ENCODE measurements around the gene CRY2.
"Not testable (repeated sequence)": the region's sequence is repeated elsewhere in the genome, so short reads cannot be mapped to it uniquely, and the experiment has no call there.

Gene CRY2

DNA sequence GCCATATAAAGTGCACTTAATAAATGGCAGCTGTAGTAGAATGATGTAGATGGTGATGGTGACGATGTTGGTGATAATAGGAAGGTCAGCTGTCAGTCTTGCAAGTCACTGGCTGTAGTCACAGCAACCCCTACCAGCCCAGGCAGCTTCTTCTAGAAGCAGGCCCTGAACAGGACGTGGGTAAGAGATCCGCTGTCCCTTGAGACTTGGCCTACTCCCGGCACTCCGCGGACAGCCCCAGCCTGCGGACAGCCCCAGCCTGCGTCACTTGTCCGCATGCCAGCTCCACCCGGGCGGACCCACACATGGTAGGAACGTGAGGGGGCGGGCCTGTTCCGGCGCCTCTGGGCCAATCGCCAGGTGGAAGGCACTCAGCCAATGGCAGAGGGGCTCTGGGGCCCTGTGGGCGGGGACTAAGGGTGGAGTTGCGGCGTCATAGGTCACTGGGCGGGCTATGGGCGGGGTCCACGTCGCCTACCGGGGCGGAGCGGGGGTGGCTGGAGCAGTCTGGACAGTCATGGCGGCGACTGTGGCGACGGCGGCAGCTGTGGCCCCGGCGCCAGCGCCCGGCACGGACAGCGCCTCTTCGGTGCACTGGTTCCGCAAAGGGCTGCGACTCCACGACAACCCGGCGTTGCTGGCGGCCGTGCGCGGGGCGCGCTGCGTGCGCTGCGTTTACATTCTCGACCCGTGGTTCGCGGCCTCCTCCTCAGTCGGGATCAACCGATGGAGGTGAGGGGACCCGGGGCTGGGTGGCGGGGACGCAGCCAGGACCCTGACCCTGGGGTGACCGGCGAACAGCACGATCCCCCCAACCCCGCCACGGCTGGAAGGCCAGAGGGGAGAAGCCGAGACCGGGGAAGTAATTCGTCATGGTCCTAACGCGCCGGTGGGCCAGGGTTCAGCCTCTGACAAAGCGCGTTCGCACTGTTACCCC is at the start of gene CRY2:
TSS of gene CRY2 (plus strand) at position 502 of the 937 bp plus-strand sequence. CDS start at position 518, 16 bp downstream.
- peak; percentile 69 for DNase-seq

DNA sequence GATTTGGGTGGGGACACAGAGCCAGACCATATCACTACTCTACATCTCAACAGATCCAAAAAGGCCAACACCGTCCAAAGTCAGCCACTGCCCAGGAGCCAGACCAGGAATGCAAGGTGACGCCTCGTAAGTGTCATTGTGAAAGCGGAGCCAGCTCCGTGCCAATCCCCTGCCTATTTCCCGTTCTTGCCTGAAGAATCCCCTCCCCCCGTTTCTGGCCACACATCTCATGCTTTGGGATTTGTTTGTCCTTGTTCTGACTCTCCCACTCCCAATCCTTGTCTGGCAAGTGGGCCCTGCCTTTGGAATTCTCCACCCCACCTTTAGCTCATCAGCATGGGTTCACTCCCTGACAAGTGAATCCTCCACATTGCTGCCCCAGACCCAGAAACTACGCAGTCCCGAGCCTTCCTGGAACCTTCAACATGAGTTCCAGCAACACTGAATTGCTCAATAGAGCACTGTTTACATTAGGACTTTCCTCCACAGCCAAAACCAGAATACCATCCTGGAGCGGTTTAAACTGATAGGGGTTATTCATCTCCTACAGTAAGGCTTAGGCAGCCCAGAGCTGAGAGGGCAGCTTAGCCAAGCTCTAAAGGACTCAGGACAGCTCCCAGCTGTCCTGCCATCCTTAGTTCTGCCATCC is 48.4 kb upstream of the CRY2 start:
- DNase-seq: no peak

DNA sequence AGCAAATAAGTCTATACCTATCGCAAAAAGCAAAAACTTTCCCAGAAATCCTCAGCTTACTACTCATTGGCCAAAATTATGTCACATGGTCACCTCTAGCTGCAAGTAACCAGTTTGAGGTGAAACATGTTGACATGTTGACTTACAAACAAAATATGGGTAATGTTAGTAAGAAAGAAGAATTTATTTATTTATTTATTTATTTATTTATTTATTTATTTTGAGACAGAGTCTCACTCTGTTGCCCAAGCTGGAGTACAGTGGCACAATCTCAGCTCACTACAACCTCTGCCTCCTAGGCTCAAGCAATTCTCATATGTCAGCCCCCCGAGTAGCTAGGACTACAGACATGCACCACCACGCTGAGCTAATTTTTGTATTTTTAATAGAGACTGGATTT is 47.7 kb upstream of the CRY2 start:
- DNase-seq: no peak

DNA sequence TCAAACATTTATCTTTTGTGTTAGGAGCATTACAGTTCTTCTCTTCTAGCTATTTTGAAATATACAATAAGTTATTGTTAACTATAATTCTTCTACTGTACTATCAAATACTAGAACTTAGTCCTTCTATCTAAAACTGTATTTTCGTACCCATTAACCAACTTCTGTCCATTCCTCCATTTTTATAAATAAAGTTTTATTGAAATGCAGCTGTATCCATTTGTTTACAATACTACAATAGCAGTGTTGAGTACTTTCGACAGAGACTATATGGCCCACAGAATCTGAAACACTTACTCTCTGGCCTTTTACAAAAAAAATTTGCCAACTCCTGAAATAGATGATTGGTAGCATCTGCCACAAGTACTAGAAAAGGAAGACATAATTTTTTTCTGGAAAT is 47.0 kb upstream of the CRY2 start:
- DNase-seq: no peak

DNA sequence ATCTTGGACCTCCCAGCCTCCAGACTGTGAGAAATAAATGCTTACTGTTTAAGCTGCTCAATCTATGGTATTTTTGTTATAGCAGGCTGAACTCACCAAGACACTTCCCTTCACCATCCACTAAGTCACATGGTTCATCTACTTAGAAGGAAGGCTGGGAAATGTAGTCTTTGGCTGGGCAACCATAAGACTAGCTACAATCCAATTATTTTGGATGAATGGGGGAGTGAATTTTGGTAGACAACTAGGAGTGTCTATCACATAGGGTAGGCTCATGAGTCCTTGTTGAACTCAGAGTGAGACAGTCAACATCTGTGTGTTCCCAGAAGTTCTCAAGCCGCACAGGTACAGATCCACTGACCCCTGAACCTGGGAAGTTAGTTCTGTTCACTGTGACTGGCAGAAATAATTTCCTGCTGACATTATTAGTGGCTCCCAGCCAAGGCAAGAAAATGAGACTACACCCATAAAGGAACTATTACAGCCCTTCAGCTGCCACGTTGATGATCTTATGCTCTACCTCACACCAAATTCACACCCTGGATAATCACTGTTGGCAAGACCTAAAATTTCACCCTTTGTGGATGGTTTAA is 45.5 kb upstream of the CRY2 start:
- DNase-seq: no peak

DNA sequence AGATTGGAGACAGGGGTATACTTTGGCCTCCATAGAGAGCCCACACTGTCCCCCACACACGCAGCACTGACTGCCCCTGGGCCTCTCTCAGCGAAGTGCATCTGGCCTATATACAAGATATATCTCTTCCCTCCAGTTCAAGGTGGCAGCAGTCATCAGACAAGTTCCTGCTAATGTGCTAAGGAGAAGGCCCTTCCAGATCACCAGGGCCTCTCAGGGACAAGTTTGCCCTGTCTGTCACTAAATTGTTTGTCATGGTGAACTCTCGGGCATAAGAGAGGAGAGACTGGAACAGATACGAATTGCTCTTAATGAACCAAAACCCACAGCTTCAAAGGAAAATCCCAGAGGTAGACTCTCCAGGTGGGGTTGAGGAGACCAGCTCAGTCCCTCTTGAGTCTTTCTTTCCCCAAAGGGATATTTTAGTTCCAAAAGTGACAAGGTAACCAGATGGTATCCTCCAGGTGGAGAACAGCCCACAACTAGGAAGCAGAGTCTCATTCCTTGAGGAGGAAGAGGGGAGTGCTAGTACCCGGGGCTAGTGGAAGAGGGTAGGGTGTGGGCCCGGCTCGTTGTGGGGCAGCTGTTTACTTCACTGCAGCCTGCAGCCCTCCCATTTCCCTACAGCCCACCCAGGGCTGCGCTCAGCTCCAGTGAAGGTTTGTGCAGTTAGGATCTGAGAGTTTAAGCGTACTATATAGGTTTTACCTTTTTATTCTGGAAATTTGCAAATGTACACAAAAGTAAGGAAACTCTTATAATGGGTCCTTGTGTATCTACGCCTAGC is 44.6 kb upstream of the CRY2 start:
- DNase-seq: no peak

DNA sequence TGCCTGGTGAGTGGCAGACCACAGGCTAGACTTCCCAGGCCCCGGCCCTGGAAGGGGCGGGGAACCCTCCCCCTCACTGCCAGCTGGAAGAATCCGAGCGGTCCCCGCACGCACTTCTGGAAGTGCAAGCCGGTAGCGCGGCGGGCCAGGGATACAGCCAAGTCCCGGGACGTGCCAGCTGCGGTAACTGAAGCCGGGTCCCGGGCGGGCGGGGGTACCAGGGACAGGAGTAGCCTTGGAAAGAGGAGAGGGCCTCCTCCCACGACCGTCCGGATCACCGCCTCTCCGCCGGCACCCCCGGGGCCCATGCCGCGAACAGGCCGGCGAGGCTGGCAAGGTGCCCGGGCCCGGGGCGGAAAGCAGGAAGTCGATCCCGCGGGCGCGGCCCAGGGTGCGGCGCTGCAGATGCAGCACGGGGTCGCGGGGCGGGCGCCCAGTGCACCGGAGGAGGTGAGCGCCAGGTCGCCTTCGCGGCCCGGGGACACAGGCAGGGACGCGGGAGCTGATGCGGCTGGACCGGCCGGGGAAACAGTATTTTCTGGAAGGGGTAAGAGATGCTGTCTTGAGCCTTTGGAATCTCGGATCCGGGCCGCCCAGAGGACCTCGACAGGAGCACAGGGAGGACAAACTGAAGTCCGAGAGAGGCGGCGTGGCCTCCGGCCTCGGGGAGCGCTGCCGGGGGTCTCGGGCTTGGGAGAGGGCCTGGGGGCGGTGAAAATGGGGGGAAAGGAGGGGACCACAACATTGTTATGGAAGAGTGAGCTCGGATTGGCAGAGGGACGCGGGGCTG is 43.1 kb upstream of the CRY2 start:
- no peak for DNase-seq

DNA sequence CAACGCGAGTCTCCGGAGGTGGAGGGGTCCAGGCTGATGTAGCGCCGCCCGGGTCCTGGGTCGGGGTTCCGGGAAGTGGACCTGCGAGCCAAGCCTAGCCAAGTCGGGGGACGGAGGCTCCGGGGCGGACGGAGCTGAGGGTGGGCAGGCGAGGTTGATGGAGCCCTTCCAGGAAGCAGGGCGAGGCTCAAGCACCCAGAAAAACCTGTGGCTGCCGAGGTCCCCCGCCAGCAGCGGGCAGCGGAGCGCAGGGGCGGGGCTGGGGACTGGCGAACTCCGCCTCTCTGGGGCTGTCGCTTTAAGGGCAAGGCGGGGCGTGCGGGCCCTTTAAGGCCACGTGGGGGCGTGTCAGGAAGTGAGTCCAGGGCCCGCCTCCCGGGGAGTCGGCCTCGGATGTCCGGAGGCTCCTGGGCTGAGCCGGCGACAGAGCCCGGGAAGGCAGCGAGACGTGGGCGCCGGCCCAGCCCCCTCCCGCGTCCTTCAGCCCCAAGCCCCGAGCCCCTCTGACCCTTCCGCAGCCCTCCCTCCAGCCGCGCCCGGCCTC is 42.4 kb upstream of the CRY2 start, which contains the start of gene SLC35C1:
TSS of gene SLC35C1 (plus strand) at position 389 of the 544 bp plus-strand sequence. CDS start 653 bp downstream, outside the sequence.
- DNase-seq: peak; percentile 54

DNA sequence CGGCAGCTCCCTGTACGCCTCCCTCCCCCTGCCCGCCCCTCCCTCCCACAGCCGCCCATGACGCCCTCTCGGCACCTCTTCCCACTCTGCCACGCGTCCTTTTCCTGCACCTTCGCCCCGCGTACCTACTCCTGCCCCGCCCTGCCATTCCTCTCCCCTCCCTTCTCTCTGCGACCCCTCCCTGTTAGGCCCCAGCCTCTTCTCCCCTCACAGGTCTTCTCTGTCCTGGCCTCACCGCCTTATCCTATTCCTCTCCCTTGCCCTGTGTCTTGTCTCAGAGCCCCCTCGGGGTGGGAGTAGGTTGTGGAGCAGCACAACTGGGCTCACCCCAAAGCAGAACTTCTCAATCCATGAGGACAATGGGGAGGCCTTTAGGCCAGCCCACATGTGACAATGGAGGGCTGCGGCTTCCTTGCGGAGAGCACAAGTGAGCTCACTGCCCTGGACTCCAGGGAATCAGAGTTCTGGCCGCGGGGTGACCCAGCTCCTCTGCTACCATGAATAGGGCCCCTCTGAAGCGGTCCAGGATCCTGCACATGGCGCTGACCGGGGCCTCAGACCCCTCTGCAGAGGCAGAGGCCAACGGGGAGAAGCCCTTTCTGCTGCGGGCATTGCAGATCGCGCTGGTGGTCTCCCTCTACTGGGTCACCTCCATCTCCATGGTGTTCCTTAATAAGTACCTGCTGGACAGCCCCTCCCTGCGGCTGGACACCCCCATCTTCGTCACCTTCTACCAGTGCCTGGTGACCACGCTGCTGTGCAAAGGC is 41.8 kb upstream of the CRY2 start:
- DNase-seq: no peak

DNA sequence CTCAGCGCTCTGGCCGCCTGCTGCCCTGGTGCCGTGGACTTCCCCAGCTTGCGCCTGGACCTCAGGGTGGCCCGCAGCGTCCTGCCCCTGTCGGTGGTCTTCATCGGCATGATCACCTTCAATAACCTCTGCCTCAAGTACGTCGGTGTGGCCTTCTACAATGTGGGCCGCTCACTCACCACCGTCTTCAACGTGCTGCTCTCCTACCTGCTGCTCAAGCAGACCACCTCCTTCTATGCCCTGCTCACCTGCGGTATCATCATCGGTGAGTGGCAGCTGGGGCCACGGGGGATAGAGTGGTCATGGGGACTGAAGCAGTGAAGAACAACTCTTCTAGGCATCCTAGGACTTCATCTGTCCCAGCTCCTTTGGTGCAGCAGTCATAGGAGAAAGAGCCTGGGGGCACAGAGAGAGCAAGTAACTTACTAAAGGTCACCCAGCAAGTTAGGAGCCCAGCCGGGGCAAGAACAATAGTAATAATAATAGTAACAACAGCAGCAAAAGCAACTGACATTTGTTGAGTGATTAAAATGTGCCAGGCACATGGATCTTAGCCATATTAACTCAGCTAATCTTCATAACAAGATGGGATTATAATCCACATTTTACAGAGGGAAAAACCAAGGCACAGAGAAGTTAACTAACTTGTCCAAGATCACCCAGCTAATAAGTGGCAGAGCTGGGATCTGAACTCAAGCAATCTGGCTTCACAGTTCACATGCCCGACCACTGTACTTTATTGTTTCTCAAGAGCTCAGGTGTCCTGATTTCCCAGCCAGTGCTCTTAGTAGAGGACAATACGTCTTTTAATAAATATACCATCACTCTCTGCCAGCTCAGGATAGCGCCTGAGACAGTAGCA is 41.0 kb upstream of the CRY2 start:
- no peak for DNase-seq

DNA sequence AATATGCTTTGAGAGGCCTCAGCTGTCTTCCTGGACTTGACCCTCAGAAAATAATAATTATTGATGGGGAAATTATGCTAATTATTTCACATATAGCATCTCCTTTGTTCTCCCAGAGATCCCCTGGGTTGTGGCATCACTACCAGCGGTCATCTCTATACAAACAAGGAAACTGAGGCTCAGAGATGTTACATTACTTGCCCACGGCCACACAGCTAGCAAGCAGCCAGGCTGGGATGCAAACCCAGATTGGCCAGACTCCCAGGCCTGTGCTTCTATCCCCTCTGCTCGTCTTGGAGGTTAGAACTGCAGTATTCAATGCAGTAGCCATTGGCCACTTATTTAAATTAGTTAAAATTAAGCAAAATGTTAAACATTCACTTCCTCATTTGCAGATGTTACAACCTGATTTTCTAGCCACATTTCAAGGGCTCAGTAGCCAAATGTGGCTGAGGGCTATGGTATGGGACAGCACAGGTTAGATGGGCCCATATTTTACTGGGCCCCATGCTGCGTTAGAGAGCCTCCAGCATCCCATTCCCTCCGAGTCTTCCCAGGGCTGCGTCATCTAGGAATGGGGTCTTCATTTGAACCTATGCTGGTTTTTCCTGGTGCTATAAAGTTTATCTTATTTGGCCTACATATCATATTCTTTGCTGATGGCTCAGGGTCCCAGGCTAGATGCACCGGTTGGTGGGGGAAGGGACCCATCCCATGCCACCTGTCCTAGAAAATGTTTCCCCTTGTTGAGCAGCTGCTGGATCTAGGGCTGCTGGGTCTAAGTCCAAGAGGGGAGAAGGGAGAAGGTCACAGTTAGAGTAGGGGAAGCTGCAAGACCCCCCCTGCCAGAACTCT is 40.1 kb upstream of the CRY2 start:
- no peak for DNase-seq

DNA sequence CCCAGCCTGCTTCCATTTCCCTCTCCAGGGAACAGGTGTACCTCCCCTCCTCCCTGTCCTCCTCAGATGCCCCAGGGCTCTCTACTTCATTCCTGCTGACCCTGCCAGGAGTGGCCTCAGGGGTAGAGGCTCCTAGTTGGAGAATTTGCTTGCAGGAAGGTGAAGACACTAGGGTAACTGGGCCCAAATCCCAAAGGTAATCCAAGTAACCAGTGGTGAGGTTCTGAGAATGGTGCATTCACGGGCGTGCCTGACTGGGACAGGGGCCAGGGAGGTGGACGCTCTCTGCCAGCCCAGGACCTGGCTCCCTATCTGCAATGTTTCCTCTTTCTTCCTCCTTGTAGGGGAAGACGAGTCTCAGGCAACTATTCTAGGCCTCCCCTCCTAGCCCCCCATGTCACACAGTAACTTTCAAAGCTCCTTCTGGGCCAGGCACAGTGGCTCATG is 39.5 kb upstream of the CRY2 start:
- DNase-seq: no peak

DNA sequence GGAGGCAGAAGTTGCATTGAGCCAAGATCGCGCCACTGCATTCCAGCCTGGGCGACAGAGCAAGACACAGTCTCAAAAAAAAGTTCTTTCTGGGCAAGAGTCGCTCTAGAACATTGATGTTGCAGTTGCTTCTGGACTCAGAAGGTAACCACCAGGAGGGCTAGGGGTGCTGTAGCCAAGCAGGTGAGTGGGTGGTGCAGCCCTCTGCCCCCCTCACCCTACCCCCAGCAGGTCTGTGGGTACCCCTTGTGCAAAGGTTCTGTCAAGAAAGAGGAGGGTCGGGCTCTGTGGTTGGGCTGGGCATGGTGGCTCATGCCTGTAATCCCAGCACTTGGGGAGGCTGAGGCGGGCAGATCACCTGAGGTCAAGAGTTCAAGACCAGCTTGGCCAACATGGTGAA is 38.8 kb upstream of the CRY2 start:
- not testable (repeated sequence) for DNase-seq

DNA sequence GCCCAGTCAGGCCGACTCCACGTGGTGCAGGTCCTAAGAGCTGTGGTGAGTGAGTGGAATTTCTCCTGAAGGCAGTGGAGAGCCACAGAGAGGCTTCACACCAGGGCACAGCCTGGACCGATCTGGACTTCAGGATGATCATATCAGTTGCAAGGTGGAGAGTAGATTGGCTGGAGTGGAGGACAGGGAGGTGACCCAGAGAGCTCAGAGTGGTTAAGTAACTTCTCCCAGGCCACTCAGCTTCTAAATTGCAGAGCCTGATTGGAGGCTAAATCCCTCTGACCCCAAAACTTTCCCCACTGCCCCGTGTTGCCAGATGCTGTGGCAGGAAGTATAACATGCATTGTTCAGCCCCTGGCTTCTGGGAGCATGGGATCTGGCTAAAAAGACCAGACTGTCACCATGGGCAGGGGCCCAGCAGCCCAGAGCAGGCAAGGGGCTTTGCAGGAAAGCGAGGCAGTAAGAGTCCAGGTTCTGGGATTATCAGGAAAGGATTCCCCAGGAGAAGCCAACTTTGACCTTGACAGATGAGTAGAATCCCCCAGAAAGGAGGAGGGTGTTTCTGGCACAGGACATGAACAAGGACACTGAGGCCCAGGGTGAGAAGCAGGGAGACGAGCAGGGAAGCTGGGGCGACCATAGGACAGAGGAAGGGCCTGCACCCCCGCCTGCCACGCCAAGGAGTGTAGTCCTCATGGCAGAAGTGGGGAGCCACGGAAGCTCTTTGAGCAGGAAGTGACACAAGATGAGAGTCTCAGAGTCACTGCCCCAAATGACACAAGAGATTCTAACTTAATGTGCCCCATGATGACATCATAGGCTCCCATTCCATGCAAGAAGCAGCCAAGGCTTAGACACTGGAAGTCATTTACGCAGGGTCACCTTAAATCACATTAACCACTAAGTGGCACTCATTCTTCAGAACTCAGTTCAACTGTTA is 37.5 kb upstream of the CRY2 start:
- DNase-seq: no peak

DNA sequence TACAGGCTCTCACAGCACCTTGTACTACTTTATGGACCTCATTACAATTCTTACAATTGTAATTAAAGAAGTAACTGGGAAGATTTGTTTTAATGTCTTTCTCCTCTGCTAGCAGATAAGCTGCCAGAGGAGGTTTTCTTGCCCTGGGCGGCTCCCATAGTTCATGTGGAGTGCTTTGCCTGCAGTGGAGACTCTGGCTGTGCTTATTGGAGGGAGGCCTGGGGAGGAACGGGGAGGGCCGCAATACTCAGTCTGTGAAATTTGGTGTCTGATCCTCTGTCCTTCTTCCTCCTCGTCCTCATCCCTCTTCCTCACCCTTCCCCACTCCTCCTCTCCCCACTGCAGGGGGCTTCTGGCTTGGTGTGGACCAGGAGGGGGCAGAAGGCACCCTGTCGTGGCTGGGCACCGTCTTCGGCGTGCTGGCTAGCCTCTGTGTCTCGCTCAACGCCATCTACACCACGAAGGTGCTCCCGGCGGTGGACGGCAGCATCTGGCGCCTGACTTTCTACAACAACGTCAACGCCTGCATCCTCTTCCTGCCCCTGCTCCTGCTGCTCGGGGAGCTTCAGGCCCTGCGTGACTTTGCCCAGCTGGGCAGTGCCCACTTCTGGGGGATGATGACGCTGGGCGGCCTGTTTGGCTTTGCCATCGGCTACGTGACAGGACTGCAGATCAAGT is 36.7 kb upstream of the CRY2 start:
- DNase-seq: no peak

DNA sequence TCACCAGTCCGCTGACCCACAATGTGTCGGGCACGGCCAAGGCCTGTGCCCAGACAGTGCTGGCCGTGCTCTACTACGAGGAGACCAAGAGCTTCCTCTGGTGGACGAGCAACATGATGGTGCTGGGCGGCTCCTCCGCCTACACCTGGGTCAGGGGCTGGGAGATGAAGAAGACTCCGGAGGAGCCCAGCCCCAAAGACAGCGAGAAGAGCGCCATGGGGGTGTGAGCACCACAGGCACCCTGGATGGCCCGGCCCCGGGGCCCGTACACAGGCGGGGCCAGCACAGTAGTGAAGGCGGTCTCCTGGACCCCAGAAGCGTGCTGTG is 36.2 kb upstream of the CRY2 start:
- DNase-seq: no peak
